Dedifferentiated amniotic fluid mesenchymal stem cell (primary cell): ENCODE data around the gene KLHDC7B.

Source experiments
- DNase-seq: peaks from one replicate; pipeline ENCODE4 v3.0.0-alpha.2; 2016; ENCODE audit errors: extremely low spot score

Gene KLHDC7B

DNA sequence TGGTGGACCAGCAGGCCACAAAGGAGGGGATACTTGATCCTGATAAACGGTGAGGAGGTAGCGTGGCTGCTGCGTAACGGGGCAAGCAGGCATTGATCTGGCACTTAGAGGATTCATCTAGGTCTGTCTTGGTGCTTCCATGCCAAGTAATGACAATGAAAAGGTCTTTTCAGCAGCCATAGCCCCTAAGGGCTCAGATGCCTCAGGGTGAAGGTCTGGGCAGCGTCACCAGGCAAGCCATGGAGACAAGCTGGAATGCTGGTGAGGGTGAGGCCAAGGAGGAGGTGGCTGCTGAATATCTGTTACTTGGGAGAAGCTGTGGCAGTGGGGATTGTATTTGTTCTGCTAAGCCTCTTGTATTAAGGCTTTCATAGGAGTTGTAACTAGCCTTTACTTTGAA, 41.7 kb downstream of the KLHDC7B start:
- DNase-seq, result no peak

DNA sequence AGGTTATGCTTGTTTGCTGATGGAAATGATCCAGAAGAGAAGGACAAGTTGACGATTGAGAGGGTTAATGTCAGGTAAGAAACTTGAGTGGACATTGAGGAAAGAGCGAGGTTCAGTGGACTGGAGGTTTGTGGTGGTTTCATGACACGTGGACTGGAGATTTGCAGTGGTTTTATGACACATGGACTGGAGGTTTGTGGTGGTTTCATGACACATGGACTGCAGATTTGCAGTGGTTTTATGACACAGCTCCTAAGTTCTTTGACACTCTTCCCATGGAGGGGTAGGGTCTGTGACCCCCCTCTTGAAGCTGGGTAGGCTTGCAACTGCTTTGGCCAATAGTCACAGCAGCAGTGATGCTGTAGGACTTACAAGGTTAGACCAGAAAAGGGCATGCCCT, 49.5 kb downstream of the KLHDC7B start:
- DNase-seq, result no peak

DNA sequence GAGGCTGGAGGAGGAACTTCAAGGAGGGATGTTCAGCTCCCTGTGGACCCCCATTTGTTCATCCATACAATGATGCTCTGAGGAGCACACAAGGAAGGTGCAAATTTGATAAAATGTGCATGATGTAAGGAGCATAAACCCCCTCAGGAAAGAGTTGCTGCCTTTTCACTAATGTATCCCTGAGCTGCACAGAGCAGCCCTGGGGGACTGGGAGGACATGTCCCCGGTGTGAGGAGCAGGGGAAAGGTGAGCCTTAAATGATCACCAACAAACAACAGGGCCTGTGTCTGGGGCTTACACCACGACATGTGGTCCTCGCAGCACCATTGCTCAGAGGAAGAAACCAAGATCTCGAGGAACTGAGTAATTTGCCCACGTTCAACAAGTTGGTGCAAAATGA, 51.4 kb downstream of the KLHDC7B start:
- DNase-seq, result no peak

DNA sequence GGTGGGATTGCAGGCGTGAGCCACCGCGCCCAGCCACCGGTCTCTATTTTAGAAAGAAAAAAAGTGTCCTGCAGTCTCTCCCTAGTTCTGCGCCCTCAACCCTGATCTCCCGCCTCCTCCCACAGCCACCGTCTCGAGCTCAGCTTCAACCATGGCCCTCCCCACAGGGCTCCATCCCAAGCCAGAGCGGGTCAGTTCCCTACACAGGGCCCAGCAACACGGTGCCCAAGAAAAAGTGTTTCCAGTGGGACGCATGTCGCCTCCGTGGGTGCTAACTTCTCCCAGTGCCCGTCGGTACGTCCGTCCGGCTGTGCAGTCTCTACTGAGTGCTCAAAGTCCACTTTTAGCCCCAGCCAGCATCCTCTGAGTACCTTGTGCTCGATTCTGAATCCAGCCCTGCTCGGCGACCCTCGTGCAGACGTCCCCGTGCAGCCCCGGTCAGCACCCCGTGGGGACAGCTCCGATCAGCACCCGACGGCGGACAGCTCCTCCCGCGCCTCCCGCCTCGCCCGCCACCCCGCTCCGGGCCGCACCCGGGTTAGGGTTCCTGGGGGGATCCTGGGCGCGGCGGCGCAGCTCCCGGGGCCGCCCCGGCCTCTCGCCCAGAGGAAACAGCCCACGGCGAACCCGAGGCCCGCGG, 54.2 kb downstream of the KLHDC7B start:
- no peak for DNase-seq

DNA sequence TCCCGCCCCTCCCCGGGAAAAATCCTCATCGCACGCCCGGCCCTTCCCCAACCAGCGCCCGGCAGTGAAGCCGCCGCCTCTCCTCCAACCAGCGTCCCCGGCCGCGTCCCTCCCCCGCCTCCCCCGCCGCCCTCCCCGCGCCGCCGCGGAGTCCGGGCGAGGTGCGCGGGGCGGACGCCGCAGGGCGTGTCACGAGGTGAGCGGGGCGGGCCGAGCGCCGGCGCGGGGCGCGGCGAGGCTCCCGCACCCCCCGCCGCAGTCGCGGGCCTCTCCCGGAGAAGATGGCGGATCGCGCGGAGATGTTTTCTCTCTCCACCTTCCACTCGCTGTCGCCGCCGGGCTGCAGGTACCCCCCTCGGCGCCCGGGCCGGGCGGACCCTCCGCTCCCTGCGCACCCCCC, 54.8 kb downstream of the KLHDC7B start, which contains the start of gene MAPK8IP2:
Gene MAPK8IP2, plus strand, starts transcription at position 256 of the 400 bp plus-strand sequence. Its CDS starts 26 bp downstream, at position 282.
- no peak for DNase-seq
